Astrocyte of the spinal cord (primary cell): ENCODE results near the gene SMOC2.

Experiments used
- DNase-seq: peaks from one replicate; pipeline ENCODE4 v3.0.0; 2011; ENCODE audit warnings: low read depth, low spot score
- H3K4me3 ChIP-seq: 2 replicates; pipeline ENCODE4 v1.5.1; 2011; ENCODE audit warnings: low read depth, mild to moderate bottlenecking, low read length, moderate library complexity
- CTCF ChIP-seq: IDR thresholded peaks from 2 replicates; pipeline ENCODE4 v1.5.1; 2012; ENCODE audit warnings: low read depth, mild to moderate bottlenecking, low read length, inconsistent platforms
- in situ Hi-C: cut with HindIII; loops from 2 replicates; pipeline ENCODE4 v1.10.0; 2017; ENCODE audit warnings: low sequenced_read_pairs

Gene SMOC2

DNA sequence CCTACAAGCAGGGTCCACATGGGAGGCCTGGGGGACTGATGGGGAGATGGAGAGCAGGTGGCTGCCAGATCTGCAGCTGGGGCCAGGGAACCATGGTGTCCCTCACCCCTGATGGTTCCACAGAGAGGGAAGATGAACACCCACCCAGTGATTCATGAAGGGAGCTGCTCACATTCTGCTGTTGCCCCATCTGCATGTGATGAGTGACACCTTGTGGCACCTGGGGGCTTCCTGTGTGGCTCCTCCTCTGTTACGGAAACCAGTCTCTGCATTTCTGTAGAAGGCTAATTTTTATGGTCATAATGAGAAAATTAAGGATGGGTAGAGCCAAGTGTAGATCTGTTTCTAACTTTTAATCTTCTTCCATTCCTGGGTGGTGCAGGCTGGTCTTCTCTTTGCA, 217.1 kb downstream of the SMOC2 start:
- in situ Hi-C loops: no loop called here
- no peak overlapping the region for H3K4me3 ChIP-seq
- no peak for TF ChIP-seq CTCF
- DNase-seq: no peak

- no peak for DNase-seq
- in situ Hi-C loops: no loop called here
- no peak overlapping the region for H3K4me3 ChIP-seq
- TF ChIP-seq CTCF: no peak
Observed at GRCh38 chr6:168660400-168660945, 219.5 kb downstream of the SMOC2 start.

DNA sequence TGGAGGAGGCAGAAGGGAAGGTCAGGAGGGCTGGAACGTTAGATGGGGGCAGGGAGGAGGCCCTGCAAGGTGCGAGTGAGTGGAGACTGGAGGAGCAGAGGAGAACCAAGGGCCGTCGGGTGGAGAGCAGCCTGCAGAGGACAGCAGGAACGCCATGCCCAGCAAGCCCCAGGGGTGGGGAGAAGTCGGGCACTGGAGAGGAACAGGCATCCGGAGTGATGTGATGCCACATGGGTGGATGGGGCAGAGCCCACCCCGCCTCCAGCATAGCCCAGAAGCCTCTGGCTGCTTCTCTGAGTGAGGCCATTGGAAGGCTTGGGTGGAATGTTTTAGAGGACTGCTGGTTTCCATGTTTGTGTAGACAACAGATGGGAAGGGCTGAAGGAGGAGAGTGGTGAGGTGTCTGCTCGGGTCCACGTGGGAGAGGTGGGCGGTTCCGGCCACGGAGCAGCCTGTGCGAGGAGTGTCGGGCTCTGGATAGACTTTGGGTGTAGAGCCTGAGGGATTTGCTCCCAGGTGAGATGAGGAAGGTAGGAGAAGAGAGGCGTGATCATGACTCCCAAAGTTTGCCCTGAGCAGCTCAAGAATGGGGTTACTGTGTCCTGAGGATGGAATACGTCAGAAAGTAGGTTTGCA, 221.4 kb downstream of the SMOC2 start:
- no peak for TF ChIP-seq CTCF

GRCh38 chr6:168663041-168663440, 222.1 kb downstream of the SMOC2 start:
- H3K4me3 ChIP-seq: no peak overlapping the region
- TF ChIP-seq CTCF: no peak
- in situ Hi-C loops: no loop called here
- DNase-seq: no peak

More for the DNA sequence above, 221.4 kb downstream of the SMOC2 start:
- in situ Hi-C loops: no loop called here
- no peak overlapping the region for H3K4me3 ChIP-seq
- no peak for DNase-seq

- TF ChIP-seq CTCF: no peak
- no peak overlapping the region for H3K4me3 ChIP-seq
- in situ Hi-C loops: no loop called here
- no peak for DNase-seq
Observed at GRCh38 chr6:168664956-168665355, 224.0 kb downstream of the SMOC2 start.

DNA sequence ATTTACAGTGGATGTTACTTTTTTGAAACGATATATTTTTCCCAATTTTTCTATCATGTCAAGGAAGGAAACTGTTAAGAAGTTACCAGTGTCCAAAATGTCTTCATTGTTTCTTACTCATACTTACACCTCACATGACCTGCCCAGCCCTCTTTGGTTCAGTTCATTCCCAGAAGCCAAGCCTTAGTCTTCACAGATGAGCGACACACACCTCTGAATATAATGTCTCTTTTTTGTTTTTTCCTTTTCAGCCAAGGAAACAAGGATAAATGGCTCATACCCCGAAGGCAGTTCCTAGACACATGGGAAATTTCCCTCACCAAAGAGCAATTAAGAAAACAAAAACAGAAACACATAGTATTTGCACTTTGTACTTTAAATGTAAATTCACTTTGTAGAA, 225.2 kb downstream of the SMOC2 start:
- in situ Hi-C loops: no loop called here
- DNase-seq: no peak
- no peak for TF ChIP-seq CTCF
- H3K4me3 ChIP-seq: no peak overlapping the region
